Endothelial cell of hepatic sinusoid (primary cell): Measurements from ENCODE around the gene BUD23.
"Not testable (repeated sequence)": the region's sequence is repeated elsewhere in the genome, so short reads cannot be mapped to it uniquely, and the experiment has no call there.

Experiments used
- in situ Hi-C: cut with HindIII; loops from 2 replicates; pipeline ENCODE4 v1.10.0; 2017; ENCODE audit warnings: low sequenced_read_pairs

The BUD23 gene

GRCh38 chr7:73718438-73718881, 35.1 kb downstream of the BUD23 start:
- in situ Hi-C loops, result no loop called here

GRCh38 chr7:73718905-73719805, 35.8 kb downstream of the BUD23 start, which contains the start of gene STX1A:
TSS of gene STX1A (minus strand) at chr7:73719669. CDS start at chr7:73719631, 38 bp downstream.
- in situ Hi-C loops, result no loop called here

- in situ Hi-C loops, result no loop called here
These were observed 36.4 kb downstream of the BUD23 start for GRCh38 chr7:73719806-73720169.

GRCh38 chr7:73720443-73720842, 37.0 kb downstream of the BUD23 start:
- in situ Hi-C loops, result not testable (repeated sequence)

- in situ Hi-C loops, result no loop called here
These were observed 38.0 kb downstream of the BUD23 start for GRCh38 chr7:73721377-73721817.

- in situ Hi-C loops, result not testable (repeated sequence)
These were observed 38.8 kb downstream of the BUD23 start for GRCh38 chr7:73722182-73722581.

GRCh38 chr7:73722785-73723184, 39.4 kb downstream of the BUD23 start:
- in situ Hi-C loops, result no loop called here

- in situ Hi-C loops, result no loop called here
These were observed 40.4 kb downstream of the BUD23 start for GRCh38 chr7:73723813-73724212.

GRCh38 chr7:73726083-73726466, 42.7 kb downstream of the BUD23 start:
- in situ Hi-C loops, result loop anchor here (5.0 kb wide), 1 partner anchor 124 kb away; no protein-coding TSS in a partner anchor

- in situ Hi-C loops, result loop anchor here (5.0 kb wide), 1 partner anchor 126 kb away; no protein-coding TSS in a partner anchor
These were observed 44.6 kb downstream of the BUD23 start for GRCh38 chr7:73727952-73728351.

GRCh38 chr7:73728551-73728950, 45.2 kb downstream of the BUD23 start:
- in situ Hi-C loops, result loop anchor here (5.0 kb wide), 1 partner anchor 126 kb away; no protein-coding TSS in a partner anchor

GRCh38 chr7:73730485-73730884, 47.1 kb downstream of the BUD23 start:
- in situ Hi-C loops, result no loop called here

GRCh38 chr7:73732397-73732796, 49.0 kb downstream of the BUD23 start:
- in situ Hi-C loops, result no loop called here

- in situ Hi-C loops, result no loop called here
These were observed 51.5 kb downstream of the BUD23 start for GRCh38 chr7:73734619-73735527.

- in situ Hi-C loops, result no loop called here
These were observed 52.1 kb downstream of the BUD23 start for GRCh38 chr7:73735528-73735905.

- in situ Hi-C loops, result no loop called here
These were observed 53.5 kb downstream of the BUD23 start for GRCh38 chr7:73736885-73737284.

GRCh38 chr7:73737491-73738219, 54.3 kb downstream of the BUD23 start:
- in situ Hi-C loops, result no loop called here

- in situ Hi-C loops, result no loop called here
These were observed 54.8 kb downstream of the BUD23 start for GRCh38 chr7:73738220-73738611.

- in situ Hi-C loops, result no loop called here
These were observed 55.4 kb downstream of the BUD23 start, which contains the start of gene ABHD11 for GRCh38 chr7:73738612-73739386. TSS of gene ABHD11 (minus strand) at chr7:73738802. CDS start at chr7:73738770, 32 bp downstream.

GRCh38 chr7:73739387-73739767, 56.0 kb downstream of the BUD23 start:
- in situ Hi-C loops, result no loop called here
